ENCODE data around the gene AMOTL1. TPM values are rescaled to one million over a fixed set of nuclear protein-coding genes. Genes with fewer than 3 reads are reported as not detected.

The AMOTL1 gene
- total RNA-seq, 5 donors from 2014 or later (not counting 1 experiment from before 2014, with no cell fraction given), result 0.07 to 1.2 (median 0.35) TPM

DNA sequence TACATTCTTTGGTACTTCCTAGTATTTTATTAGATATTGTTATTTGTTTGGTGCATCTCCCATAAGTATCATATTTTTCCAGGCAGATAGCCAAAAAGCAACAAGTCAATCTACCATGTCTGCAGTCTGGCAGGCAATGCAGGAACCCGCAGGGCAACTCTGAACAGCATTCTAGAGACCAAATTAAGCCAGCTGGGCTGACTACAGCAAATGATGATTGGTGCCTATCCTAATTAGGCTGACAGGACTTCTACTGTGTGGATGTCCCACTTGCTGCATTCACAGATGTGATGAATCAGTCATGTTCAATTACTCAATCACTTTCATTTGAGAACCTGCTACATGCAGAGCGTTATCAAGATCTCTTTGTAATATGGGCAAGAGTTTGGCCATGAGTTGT is 40.3 kb upstream of the AMOTL1 start:
- no peaks in the 10 kb centered on the region for H3K27me3 ChIP-seq (replicated peaks in 1 of 2; ENCODE audit: control insufficient read depth in 2 of 2, extremely low read depth in 1 of 2, insufficient read depth in 2 of 2, low read length in 1 of 2)
- Mint-ChIP-seq H3K27ac (no peak overlapping the region), H3K4me3 (no peak overlapping the region), H3K4me1 (no peaks in the 10 kb centered on the region), H3K36me3 (no peaks in the 10 kb centered on the region), H3K9me3 (no peaks in the 10 kb centered on the region), H3K27me3 (peaks cover 5 to 7% of the 10 kb centered on the region in 2 donors)
- 64% methylated on average over 2 of the region's 2 CpGs for WGBS (ENCODE audit: insufficient coverage)
- no peaks in the 10 kb centered on the region for H3K4me1 ChIP-seq (ENCODE audit: control insufficient read depth in 1 of 2, extremely low read depth in 1 of 2, insufficient read depth in 2 of 2, low read length in 2 of 2)
- H3K4me3 ChIP-seq (ENCODE audit: control insufficient read depth in 1 of 2, extremely low read depth in 1 of 2, low read length in 1 of 2), result no peak overlapping the region
- ChIA-PET POLR2A (no interaction called here), CTCF (no interaction called here)
- no peak for ATAC-seq (replicated peaks in 1 of 4)
- no peaks in the 10 kb centered on the region for H3K9me3 ChIP-seq
- no peak overlapping the region for H3K27ac ChIP-seq (ENCODE audit: low read length)
- DNase-seq, result no peak
- H3K36me3 ChIP-seq (ENCODE audit: control insufficient read depth in 2 of 2, extremely low read depth in 1 of 2, insufficient read depth in 1 of 2, low read length in 1 of 2), result no peaks in the 10 kb centered on the region

DNA sequence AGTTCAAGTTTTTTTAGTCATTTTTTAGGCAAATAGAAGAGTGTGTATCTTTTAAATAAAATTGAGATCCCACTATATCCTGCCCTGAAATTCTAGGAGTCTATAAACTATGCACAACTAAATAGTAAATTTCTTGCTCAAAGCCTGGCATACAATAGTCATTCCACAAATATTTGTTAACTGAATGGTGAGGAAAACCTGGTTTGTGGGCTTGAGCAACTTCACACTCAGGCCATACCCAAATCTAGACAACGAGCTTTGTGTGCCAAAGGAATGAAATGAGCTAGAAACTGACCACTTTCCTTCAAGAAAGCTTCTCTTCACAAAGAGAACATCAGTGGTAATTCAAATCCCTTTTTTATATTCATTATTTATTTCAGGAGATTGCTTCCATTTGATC is 39.6 kb upstream of the AMOTL1 start:
- Mint-ChIP-seq H3K4me1 (no peaks in the 10 kb centered on the region), H3K36me3 (no peaks in the 10 kb centered on the region), H3K27me3 (peaks cover 4 to 8% of the 10 kb centered on the region in 2 donors), H3K9me3 (no peaks in the 10 kb centered on the region), H3K27ac (no peak overlapping the region), H3K4me3 (no peak overlapping the region)
- CTCF ChIA-PET, result no interaction called here
- Histone ChIP-seq H3K27me3 (replicated peaks in 1 of 2; ENCODE audit: control insufficient read depth in 2 of 2, extremely low read depth in 1 of 2, insufficient read depth in 2 of 2, low read length in 1 of 2) (no peaks in the 10 kb centered on the region), H3K36me3 (ENCODE audit: control insufficient read depth in 2 of 2, extremely low read depth in 1 of 2, insufficient read depth in 1 of 2, low read length in 1 of 2) (no peaks in the 10 kb centered on the region), H3K27ac (ENCODE audit: low read length) (no peak overlapping the region), H3K4me1 (ENCODE audit: control insufficient read depth in 1 of 2, extremely low read depth in 1 of 2, insufficient read depth in 2 of 2, low read length in 2 of 2) (no peaks in the 10 kb centered on the region), H3K4me3 (ENCODE audit: control insufficient read depth in 1 of 2, extremely low read depth in 1 of 2, low read length in 1 of 2) (no peak overlapping the region), H3K9me3 (no peaks in the 10 kb centered on the region)
- DNase-seq (no peak), ATAC-seq (replicated peaks in 1 of 4) (no peak)
- WGBS (ENCODE audit: insufficient coverage), result no CpG with 5 or more reads among the region's 1 CpG
- POLR2A ChIA-PET, result no interaction called here

DNA sequence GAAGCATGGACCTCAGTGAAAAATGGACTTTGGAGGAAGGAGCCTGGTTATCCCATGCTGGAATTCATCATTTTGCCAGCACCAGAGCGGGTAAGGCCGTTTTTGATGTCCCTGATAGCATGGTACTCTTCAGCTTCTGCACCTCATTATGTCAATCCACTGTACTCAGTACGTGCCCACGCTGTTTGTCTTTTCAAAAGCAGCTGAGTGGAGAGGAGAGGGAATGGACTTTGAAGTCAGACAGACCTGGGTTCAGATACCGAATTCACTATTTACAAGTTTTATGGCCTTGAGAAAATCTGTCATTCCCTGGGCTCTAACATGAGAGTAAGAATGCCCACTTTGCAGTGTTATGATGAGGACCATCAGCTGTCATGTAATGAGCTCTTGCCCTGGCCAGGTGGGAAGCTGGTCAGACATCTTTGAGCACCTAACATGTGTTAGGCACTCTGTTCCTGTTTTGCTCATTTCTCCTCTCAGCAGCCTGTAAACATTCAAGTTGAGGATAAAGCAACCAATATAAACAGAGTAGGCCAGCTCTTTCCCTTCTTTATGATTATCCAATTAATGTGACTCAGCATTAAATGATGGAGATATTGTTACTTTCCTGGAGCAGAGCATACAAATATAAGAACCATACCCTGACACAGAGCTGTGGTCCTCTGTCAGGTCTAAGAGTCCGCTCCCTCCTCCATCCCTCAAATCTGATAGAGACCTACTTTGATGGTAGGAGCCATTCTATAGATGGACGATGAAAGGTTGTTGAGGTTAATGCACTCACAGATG is 39.0 kb upstream of the AMOTL1 start:
- Histone ChIP-seq H3K27me3 (replicated peaks in 1 of 2; ENCODE audit: control insufficient read depth in 2 of 2, extremely low read depth in 1 of 2, insufficient read depth in 2 of 2, low read length in 1 of 2) (no peaks in the 10 kb centered on the region), H3K36me3 (ENCODE audit: control insufficient read depth in 2 of 2, extremely low read depth in 1 of 2, insufficient read depth in 1 of 2, low read length in 1 of 2) (no peaks in the 10 kb centered on the region), H3K4me1 (ENCODE audit: control insufficient read depth in 1 of 2, extremely low read depth in 1 of 2, insufficient read depth in 2 of 2, low read length in 2 of 2) (no peaks in the 10 kb centered on the region), H3K27ac (ENCODE audit: low read length) (no peak overlapping the region), H3K4me3 (ENCODE audit: control insufficient read depth in 1 of 2, extremely low read depth in 1 of 2, low read length in 1 of 2) (no peak overlapping the region), H3K9me3 (no peaks in the 10 kb centered on the region)
- ChIA-PET POLR2A (no interaction called here), CTCF (no interaction called here)
- Mint-ChIP-seq H3K9me3 (no peaks in the 10 kb centered on the region), H3K4me1 (no peaks in the 10 kb centered on the region), H3K4me3 (no peak overlapping the region), H3K27ac (no peak overlapping the region), H3K27me3 (peaks cover 4% of the 10 kb centered on the region in 2 donors), H3K36me3 (no peaks in the 10 kb centered on the region)
- DNase-seq, result no peak
- no peak for ATAC-seq (replicated peaks in 1 of 4)
- 58% methylated on average over 3 of the region's 7 CpGs for WGBS (ENCODE audit: insufficient coverage)

DNA sequence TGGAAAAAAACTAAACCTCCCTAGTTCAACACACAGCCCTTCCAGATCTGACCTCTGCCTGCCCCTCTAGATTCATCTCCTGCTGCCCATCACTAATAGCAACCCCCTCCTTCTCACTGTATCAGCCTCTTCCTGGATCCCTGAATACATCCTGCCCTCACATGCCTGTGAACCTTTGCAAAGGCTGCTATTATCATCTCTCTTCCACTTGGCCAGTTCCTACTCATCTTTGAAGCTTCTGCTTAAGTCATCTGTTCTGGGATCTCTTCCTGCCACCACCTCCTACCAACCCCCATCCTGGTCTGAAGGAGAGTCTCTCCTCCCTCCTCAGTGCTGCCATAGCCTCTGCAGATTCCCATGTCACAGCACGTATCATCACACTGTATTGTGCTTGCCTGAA is 38.0 kb upstream of the AMOTL1 start:
- Histone ChIP-seq H3K27ac (ENCODE audit: low read length) (no peak overlapping the region), H3K9me3 (no peaks in the 10 kb centered on the region), H3K27me3 (replicated peaks in 1 of 2; ENCODE audit: control insufficient read depth in 2 of 2, extremely low read depth in 1 of 2, insufficient read depth in 2 of 2, low read length in 1 of 2) (peaks cover 0 to 3% of the 10 kb centered on the region in 2 experiments), H3K4me1 (ENCODE audit: control insufficient read depth in 1 of 2, extremely low read depth in 1 of 2, insufficient read depth in 2 of 2, low read length in 2 of 2) (no peaks in the 10 kb centered on the region), H3K36me3 (ENCODE audit: control insufficient read depth in 2 of 2, extremely low read depth in 1 of 2, insufficient read depth in 1 of 2, low read length in 1 of 2) (no peaks in the 10 kb centered on the region), H3K4me3 (ENCODE audit: control insufficient read depth in 1 of 2, extremely low read depth in 1 of 2, low read length in 1 of 2) (no peak overlapping the region)
- ATAC-seq (replicated peaks in 1 of 4), result no peak
- H3K27ac Mint-ChIP-seq, result no peak overlapping the region
- H3K27me3 Mint-ChIP-seq, result peaks cover 0 to 2% of the 10 kb centered on the region in 2 donors
- ChIA-PET POLR2A (no interaction called here), CTCF (no interaction called here)
- no CpG with 5 or more reads among the region's 1 CpG for WGBS (ENCODE audit: insufficient coverage)
- DNase-seq, result no peak
- no peaks in the 10 kb centered on the region for H3K36me3 Mint-ChIP-seq
- no peak overlapping the region for H3K4me3 Mint-ChIP-seq
- H3K9me3 Mint-ChIP-seq, result no peaks in the 10 kb centered on the region
- H3K4me1 Mint-ChIP-seq, result no peaks in the 10 kb centered on the region

DNA sequence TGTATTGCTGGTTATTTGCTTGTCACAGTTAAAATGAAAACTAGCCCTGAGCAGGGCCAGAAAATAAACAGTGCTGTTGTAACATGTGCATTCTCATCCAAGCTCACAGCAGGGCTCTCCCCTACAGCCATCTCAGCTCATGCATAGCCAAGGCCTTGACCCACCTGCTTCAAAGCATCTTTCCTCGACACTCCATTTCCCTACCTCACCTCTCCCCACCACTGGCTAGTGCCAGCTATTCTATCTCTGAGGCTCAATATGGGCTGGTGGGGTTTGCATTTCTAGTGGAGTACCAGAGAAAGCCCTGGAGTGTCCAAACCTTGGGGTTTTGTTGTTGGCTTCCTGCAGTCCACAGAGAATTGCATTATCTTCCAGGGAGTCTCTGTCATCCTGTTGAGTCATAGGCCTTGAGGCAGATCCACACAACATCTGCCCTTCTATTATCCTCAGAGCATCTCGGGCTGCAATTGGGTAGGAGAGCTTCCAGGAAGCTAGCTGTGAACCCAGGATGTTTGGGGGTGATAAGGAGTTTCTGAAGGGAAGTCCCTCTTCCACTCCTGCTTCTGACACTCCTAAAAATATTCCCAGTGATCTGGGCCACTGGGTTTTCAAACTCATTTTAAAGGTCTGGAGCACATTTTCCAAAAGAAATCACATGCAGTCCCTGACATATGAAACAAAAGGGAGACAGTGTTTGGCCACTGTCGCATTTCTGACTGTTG is 36.1 kb upstream of the AMOTL1 start:
- WGBS (ENCODE audit: insufficient coverage), result no CpG with 5 or more reads among the region's 3 CpGs
- no peaks in the 10 kb centered on the region for H3K9me3 ChIP-seq
- Mint-ChIP-seq H3K9me3 (no peaks in the 10 kb centered on the region), H3K4me3 (no peak overlapping the region), H3K36me3 (no peaks in the 10 kb centered on the region), H3K27me3 (peaks cover 0 to 7% of the 10 kb centered on the region in 2 donors), H3K4me1 (no peaks in the 10 kb centered on the region), H3K27ac (no peak overlapping the region)
- H3K27ac ChIP-seq (ENCODE audit: low read length), result no peak overlapping the region
- ATAC-seq (replicated peaks in 1 of 4) (no peak), DNase-seq (no peak)
- no peaks in the 10 kb centered on the region for H3K4me1 ChIP-seq (ENCODE audit: control insufficient read depth in 1 of 2, extremely low read depth in 1 of 2, insufficient read depth in 2 of 2, low read length in 2 of 2)
- CTCF ChIA-PET, result no interaction called here
- H3K4me3 ChIP-seq (ENCODE audit: control insufficient read depth in 1 of 2, extremely low read depth in 1 of 2, low read length in 1 of 2), result no peak overlapping the region
- POLR2A ChIA-PET, result no interaction called here
- H3K36me3 ChIP-seq (ENCODE audit: control insufficient read depth in 2 of 2, extremely low read depth in 1 of 2, insufficient read depth in 1 of 2, low read length in 1 of 2), result no peaks in the 10 kb centered on the region
- peaks cover 0 to 8% of the 10 kb centered on the region in 2 experiments for H3K27me3 ChIP-seq (replicated peaks in 1 of 2; ENCODE audit: control insufficient read depth in 2 of 2, extremely low read depth in 1 of 2, insufficient read depth in 2 of 2, low read length in 1 of 2)

DNA sequence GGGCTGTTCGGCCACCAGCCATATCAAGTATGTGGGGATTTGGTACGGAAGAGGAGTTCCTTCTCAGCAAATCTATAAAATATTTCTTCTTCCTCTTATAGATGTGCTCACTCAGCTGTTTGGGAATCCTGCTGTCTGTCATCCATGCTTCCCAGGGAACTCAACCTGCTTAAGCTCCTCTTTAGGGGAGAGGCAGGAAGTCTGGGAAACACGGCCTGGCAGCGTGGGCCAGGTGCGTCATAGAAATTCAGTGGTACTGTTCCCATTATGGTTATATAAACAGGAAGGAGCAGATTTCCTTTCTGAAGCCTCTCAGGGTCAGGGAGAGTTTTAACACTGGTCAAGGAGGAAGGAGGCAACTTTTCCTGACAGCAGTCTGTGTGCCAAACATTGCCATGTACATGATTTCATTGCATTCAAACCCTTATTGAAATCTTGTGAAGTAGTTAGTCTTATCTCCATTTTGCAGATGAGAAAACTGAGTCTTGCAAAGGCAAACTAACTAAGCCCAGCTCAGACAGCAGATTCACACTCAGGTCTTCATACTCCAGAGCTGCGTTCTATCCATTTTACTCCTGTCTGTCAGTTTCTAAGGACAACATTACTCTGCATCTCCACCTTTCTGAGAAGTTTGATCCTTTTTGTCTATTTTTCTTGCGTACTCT is 35.4 kb upstream of the AMOTL1 start:
- no peak overlapping the region for H3K27ac ChIP-seq (ENCODE audit: low read length)
- Mint-ChIP-seq H3K4me3 (no peak overlapping the region), H3K27ac (no peak overlapping the region), H3K27me3 (peaks cover 0 to 7% of the 10 kb centered on the region in 2 donors), H3K36me3 (no peaks in the 10 kb centered on the region), H3K9me3 (no peaks in the 10 kb centered on the region), H3K4me1 (no peaks in the 10 kb centered on the region)
- H3K9me3 ChIP-seq, result no peaks in the 10 kb centered on the region
- no peaks in the 10 kb centered on the region for H3K36me3 ChIP-seq (ENCODE audit: control insufficient read depth in 2 of 2, extremely low read depth in 1 of 2, insufficient read depth in 1 of 2, low read length in 1 of 2)
- no peaks in the 10 kb centered on the region for H3K4me1 ChIP-seq (ENCODE audit: control insufficient read depth in 1 of 2, extremely low read depth in 1 of 2, insufficient read depth in 2 of 2, low read length in 2 of 2)
- no peak overlapping the region for H3K4me3 ChIP-seq (ENCODE audit: control insufficient read depth in 1 of 2, extremely low read depth in 1 of 2, low read length in 1 of 2)
- no peak for ATAC-seq (replicated peaks in 1 of 4)
- no peak for DNase-seq
- WGBS (ENCODE audit: insufficient coverage), result 52% methylated on average over 3 of the region's 7 CpGs
- ChIA-PET POLR2A (no interaction called here), CTCF (no interaction called here)
- peaks cover 0 to 8% of the 10 kb centered on the region in 2 experiments for H3K27me3 ChIP-seq (replicated peaks in 1 of 2; ENCODE audit: control insufficient read depth in 2 of 2, extremely low read depth in 1 of 2, insufficient read depth in 2 of 2, low read length in 1 of 2)
